ENCODE measurements around the gene PLD3. TPM values are rescaled to one million over a fixed set of nuclear protein-coding genes. Genes with fewer than 3 reads are reported as not detected.

The PLD3 gene
- total RNA-seq, 1 experiment from 2014 or later, result 310 TPM

- no peak overlapping the region for H3K27ac ChIP-seq (ENCODE audit: low read depth, low read length, poor library complexity, severe bottlenecking)
- intact Hi-C loops (cut with micrococcal nuclease; ENCODE audit: unreplicated experiment), result no loop called here
- no peak for DNase-seq (ENCODE audit: low spot score)
- no peak overlapping the region for H3K4me3 ChIP-seq (ENCODE audit: low read depth, low read length, poor library complexity, severe bottlenecking)
- no peaks in the 10 kb centered on the region for H3K36me3 ChIP-seq (ENCODE audit: insufficient read depth, low read length, poor library complexity, severe bottlenecking)
- H3K4me1 ChIP-seq (ENCODE audit: insufficient read depth, low read length, poor library complexity, severe bottlenecking), result peaks cover 5% of the 10 kb centered on the region
- TF ChIP-seq EZH2 (IDR thresholded peaks at IDR 0.05; ENCODE audit: borderline replicate concordance, low read depth, low read length, poor library complexity, severe bottlenecking), result no peak
- TF ChIP-seq, protein P1, sequence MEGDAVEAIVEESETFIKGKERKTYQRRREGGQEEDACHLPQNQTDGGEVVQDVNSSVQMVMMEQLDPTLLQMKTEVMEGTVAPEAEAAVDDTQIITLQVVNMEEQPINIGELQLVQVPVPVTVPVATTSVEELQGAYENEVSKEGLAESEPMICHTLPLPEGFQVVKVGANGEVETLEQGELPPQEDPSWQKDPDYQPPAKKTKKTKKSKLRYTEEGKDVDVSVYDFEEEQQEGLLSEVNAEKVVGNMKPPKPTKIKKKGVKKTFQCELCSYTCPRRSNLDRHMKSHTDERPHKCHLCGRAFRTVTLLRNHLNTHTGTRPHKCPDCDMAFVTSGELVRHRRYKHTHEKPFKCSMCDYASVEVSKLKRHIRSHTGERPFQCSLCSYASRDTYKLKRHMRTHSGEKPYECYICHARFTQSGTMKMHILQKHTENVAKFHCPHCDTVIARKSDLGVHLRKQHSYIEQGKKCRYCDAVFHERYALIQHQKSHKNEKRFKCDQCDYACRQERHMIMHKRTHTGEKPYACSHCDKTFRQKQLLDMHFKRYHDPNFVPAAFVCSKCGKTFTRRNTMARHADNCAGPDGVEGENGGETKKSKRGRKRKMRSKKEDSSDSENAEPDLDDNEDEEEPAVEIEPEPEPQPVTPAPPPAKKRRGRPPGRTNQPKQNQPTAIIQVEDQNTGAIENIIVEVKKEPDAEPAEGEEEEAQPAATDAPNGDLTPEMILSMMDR (conservative IDR thresholded peaks at IDR 0.05; ENCODE audit: low read depth, low read length), result no peak
- BruUV-seq (replicated peaks), result no TSS peak
- no peaks in the 10 kb centered on the region for H3K27me3 ChIP-seq (replicated peaks; ENCODE audit: insufficient read depth, low read depth, low read length, poor library complexity)
- ChIA-PET POLR2A (ENCODE audit: low non-redundant PET) (no interaction called here), CTCF (interaction anchor here (0.5 kb wide), 1 partner anchor 130 kb away, joined by 3 read pairs; no protein-coding TSS in a partner anchor)
- no peaks in the 10 kb centered on the region for H3K9me3 ChIP-seq (ENCODE audit: low read depth, low read length, poor library complexity, severe bottlenecking)
Measured at GRCh38 chr19:40411125-40411842, 62.8 kb downstream of the PLD3 start.

- ChIA-PET POLR2A (ENCODE audit: low non-redundant PET) (no interaction called here), CTCF (no interaction called here)
- no peak for TF ChIP-seq EZH2 (IDR thresholded peaks at IDR 0.05; ENCODE audit: borderline replicate concordance, low read depth, low read length, poor library complexity, severe bottlenecking)
- TF ChIP-seq, protein P1 (conservative IDR thresholded peaks at IDR 0.05; ENCODE audit: low read depth, low read length), result no peak
Measured at GRCh38 chr19:40411958-40412499, 63.5 kb downstream of the PLD3 start.

DNA sequence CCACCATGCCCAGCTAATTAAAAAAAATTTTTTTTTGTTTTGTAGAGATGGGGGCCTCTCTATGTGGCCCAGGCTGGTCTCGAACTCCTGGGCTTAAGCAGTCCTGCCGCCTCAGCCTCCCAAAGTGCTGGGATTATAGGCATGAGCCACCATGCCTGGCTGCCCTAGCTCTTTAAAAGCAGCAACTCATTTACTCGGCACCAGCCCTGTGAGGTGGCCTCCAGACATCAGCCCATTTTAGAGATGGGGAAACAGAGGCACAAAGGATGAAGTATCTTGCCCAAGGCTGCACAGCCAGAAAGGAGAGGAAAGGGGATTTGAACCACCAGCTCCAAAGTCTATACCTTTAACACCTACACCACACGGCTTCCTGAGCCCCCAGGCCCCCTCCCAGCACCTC is 64.4 kb downstream of the PLD3 start:
- Histone ChIP-seq H3K27me3 (replicated peaks; ENCODE audit: insufficient read depth, low read depth, low read length, poor library complexity) (no peaks in the 10 kb centered on the region), H3K4me1 (ENCODE audit: insufficient read depth, low read length, poor library complexity, severe bottlenecking) (peaks cover 5% of the 10 kb centered on the region), H3K4me3 (ENCODE audit: low read depth, low read length, poor library complexity, severe bottlenecking) (no peak overlapping the region), H3K27ac (ENCODE audit: low read depth, low read length, poor library complexity, severe bottlenecking) (no peak overlapping the region), H3K9me3 (ENCODE audit: low read depth, low read length, poor library complexity, severe bottlenecking) (no peaks in the 10 kb centered on the region), H3K36me3 (ENCODE audit: insufficient read depth, low read length, poor library complexity, severe bottlenecking) (no peaks in the 10 kb centered on the region)
- TF ChIP-seq, protein P1 (conservative IDR thresholded peaks at IDR 0.05; ENCODE audit: low read depth, low read length), result no peak
- no peak for TF ChIP-seq EZH2 (IDR thresholded peaks at IDR 0.05; ENCODE audit: borderline replicate concordance, low read depth, low read length, poor library complexity, severe bottlenecking)
- intact Hi-C loops (cut with micrococcal nuclease; ENCODE audit: unreplicated experiment), result no loop called here
- no TSS peak for BruUV-seq (replicated peaks)
- POLR2A ChIA-PET (ENCODE audit: low non-redundant PET), result no interaction called here
- no peak for DNase-seq (ENCODE audit: low spot score)
- CTCF ChIA-PET, result no interaction called here

More at GRCh38 chr19:40411958-40412499, 63.5 kb downstream of the PLD3 start:
- Histone ChIP-seq H3K4me3 (ENCODE audit: low read depth, low read length, poor library complexity, severe bottlenecking) (no peak overlapping the region), H3K36me3 (ENCODE audit: insufficient read depth, low read length, poor library complexity, severe bottlenecking) (no peaks in the 10 kb centered on the region), H3K27me3 (replicated peaks; ENCODE audit: insufficient read depth, low read depth, low read length, poor library complexity) (no peaks in the 10 kb centered on the region), H3K4me1 (ENCODE audit: insufficient read depth, low read length, poor library complexity, severe bottlenecking) (peaks cover 5% of the 10 kb centered on the region), H3K27ac (ENCODE audit: low read depth, low read length, poor library complexity, severe bottlenecking) (no peak overlapping the region), H3K9me3 (ENCODE audit: low read depth, low read length, poor library complexity, severe bottlenecking) (no peaks in the 10 kb centered on the region)
- no TSS peak for BruUV-seq (replicated peaks)
- intact Hi-C loops (cut with micrococcal nuclease; ENCODE audit: unreplicated experiment), result no loop called here
- no peak for DNase-seq (ENCODE audit: low spot score)
